ENCODE data around the gene POC5.
"Not testable (repeated sequence)": the region's sequence is repeated elsewhere in the genome, so short reads cannot be mapped to it uniquely, and the experiment has no call there.

The POC5 gene, protein sequence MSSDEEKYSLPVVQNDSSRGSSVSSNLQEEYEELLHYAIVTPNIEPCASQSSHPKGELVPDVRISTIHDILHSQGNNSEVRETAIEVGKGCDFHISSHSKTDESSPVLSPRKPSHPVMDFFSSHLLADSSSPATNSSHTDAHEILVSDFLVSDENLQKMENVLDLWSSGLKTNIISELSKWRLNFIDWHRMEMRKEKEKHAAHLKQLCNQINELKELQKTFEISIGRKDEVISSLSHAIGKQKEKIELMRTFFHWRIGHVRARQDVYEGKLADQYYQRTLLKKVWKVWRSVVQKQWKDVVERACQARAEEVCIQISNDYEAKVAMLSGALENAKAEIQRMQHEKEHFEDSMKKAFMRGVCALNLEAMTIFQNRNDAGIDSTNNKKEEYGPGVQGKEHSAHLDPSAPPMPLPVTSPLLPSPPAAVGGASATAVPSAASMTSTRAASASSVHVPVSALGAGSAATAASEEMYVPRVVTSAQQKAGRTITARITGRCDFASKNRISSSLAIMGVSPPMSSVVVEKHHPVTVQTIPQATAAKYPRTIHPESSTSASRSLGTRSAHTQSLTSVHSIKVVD

DNA sequence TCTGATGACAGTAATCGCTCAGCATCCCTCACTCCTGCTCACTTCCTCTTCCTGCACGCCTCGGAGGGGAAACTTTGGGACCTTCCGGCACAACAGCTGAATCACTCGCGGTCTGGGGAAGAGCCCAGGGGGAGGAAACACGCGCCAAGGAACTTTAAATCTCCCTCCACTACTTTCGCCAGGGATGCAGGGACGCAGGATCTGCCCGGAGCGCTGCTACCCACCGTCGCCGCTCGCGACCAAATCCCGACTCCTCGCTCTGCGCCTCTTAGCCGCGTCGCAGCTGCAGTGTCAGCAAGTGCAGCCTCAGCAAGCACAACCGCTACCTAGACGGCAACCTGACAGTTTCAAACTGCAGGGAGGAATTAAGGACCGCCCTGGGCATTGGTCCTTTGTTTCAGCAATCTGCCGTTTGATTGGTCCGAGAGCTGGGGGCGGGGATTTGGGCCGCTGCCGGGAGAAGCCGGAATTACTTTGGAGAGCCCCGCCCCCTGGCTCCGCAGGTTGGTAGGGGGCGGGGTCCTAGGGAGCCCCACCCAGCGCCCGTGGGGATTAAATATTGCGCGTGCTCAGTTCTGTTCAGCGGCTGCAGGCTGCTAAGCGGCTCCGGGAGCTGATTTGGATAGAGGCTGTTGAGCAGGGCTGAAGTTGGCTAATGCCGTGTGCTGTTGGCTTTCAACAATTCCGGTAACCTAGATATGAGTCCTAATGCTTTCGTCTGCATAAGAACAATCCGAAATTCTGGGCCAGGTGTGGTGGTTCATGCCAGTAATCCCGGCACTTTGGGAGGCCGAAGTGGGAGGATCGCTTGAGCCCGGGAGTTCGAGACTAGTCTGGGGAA lies at the start of gene POC5:
Gene POC5 (minus strand): TSS at position 356 of the 841 bp plus-strand sequence. CDS start 4,500 bp downstream, outside the sequence.
- DNase-seq (ENCODE audit: low spot score): peak; percentile 97

DNA sequence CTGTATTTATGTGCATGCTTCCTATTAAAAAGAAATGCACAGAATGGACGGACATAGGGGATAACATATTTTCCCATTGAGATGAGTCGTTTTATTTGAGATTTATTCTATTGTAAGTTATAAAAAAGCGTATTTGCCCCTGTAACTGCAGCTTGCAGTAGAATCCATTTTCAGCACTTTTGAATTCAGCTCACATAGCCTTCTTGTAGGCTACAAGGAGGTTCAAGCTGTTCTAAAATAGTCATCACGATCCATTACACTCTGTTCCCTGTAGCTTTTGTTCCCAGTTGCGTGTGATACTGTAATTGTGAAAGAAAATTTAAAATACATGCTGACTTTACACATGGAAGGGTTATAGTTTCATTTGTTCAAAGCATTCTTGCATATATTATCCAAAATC lies 40.9 kb upstream of the POC5 start:
- DNase-seq (ENCODE audit: low spot score): no peak

DNA sequence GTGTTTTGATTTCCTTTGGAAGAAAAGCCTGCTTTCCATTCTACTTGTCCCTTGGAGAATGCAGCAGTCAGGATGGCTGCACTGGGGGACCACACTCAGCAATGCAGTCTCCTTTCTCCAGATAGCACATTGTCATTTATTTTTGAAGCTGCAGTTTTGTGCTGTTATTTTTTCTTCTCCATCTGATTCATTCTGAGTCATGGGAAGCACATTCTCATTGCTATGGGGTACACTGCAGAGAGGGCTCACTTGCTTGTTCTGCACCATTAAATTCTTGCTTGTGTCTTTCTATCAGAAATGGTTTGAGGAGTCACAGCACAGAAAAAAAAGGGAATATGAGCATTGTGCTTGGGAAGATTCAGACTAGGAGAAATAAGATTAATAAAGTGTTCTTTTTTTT lies 39.7 kb upstream of the POC5 start:
- peak; percentile 80 for DNase-seq (ENCODE audit: low spot score)

DNA sequence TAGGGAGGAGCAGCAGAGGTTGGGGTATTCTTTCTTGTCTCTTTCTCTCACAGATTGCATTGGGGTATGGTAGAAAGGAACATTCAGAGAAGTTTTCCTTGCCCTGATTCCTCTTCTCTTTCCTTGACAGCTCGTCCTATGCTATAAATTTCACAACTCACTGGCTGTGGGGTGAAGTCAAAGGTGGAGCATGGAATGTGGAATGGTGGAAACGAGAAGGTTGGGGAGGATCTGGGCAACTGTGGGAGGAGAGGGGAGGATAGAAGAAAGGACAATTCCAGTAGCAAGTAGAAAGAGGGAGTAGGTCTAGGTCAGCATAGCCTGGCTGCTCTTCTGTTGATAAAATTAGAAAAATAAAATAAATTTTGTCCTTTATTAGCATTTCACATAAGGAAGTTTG lies 39.0 kb upstream of the POC5 start:
- peak; percentile 20 for DNase-seq (ENCODE audit: low spot score)

DNA sequence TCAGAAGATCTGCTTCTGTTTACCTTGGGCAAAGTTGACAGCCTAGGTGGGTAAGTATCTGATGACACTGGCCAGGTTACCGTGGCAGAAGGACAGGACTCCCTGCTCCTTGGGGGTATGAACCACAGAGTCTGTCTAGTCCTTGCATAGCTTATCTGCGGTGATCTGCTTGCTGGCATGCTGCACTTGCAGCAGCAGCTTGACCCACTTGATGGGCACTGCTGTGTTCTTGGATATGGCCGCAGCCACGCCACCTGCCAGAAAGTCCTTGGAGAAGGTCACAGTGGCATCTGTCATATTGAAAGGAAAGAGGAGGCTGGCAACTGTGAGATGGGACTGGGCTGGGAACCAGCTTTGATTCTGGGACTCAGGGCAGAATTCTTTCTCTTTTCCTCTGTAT lies 35.9 kb upstream of the POC5 start:
- no peak for DNase-seq (ENCODE audit: low spot score)

DNA sequence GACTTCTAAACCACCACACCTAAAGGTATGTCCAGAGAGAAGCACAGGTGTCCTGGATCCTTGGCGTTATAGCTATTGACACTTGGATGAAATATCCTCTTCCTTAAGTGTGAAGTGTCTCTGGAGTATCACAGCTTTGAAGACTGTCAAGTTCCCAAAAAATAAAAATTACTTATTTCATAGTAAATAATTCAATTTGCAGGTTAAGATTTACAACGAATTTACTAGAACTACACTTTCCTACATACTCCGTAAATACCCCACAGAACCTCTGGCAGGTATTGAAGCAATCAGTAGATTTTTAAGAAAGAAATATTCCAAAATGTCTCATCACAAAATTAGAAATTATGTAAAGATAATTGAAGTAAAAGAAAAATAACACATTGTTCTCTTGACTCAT lies 27.1 kb upstream of the POC5 start:
- no peak for DNase-seq (ENCODE audit: low spot score)

DNA sequence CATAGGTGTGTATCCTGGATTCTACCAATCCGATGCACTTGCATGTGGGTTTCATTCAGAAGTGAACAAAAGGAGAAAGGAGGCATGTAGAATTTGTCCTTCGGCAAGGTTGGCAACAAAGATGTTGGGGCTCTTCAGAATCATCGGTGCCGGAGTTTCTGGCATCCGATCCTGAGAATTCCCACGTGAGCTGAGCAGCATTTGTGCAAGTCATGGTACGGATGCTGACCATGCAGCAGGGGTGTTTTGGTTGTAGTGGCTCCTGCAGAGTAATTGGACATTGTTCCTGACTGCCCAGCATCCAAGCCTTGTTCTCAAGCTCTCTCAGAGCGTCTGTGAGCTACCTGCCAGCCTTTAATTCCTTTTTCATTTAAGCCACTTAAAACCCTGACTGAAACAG lies 19.0 kb upstream of the POC5 start:
- DNase-seq (ENCODE audit: low spot score): no peak

DNA sequence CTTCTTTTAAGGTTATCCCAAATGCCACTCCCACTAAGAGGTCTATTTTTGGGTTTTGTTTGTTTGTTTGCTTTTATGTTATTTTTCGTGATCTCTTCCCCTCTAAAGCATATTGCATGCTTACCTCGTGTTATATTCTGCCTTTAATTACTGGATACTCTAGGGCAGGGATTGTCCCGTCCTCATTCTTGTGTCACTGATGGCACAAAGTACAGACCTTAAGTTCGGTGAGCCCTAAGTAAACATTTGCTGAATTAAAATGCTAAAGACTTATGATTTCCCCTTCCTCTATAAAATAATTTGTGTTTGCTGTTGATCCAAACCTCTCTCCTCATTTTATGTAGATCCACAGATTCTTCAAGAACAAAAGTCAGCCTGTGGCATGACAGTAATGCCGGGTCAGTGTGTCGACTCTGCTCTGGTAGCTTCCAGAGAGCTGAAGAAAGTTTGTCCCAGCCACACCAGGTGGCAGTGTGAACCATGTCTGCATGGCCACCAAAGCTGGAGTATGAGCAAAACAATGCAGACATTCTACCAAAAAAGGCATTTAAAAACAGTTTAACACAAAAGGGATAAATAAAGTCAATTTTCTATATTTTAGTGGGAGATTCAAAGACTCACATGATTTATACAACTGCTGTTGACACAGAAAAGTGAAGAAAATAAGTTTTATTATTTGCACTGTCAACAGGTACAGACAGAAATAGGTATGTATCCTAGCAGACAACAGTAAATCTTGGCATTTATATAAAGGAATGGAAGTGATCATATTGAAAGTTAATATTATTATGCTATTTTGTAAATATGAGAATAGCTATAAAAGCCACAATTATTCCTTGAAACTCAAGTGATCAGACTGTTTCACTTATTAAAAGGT lies 17.9 kb upstream of the POC5 start:
- DNase-seq (ENCODE audit: low spot score): peak; percentile 49

DNA sequence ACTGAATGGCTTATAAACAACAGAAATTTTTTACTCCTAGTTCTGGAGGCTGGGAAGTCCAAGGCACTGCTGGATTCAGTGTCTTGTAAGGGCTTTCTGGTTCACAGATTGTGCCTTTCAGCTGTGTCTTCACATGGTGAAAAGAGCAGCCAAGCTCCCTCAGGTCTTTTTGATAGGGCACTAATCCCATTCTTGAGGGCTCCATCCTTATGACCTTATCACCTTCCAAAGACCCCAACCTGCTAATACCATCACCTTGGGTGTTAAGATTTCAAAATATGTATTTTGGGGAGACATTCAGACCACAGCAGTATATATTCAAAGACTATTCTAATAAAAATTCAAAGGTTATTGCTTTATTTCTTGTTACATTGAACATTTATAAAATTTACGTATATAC lies 16.5 kb upstream of the POC5 start:
- DNase-seq (ENCODE audit: low spot score): no peak

DNA sequence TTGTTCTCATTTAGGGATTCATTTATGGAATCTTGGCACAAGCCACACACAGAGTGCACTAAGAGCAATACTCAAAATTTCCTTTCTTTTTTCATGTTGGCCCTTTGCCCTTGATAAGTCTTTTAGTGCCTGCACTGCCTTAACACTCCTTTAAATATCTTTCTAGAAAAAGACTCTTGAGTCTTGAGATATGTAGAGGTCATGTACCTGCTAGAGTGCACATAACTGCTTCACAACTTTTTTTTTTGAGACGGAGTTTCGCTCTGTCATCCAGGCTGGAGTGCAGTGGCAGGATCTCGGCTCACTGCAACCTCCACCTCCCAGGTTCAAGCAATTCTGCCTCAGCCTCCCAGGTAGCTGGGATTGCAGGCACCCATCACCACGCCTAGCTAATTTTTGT lies 14.3 kb upstream of the POC5 start:
- not testable (repeated sequence) for DNase-seq (ENCODE audit: low spot score)

DNA sequence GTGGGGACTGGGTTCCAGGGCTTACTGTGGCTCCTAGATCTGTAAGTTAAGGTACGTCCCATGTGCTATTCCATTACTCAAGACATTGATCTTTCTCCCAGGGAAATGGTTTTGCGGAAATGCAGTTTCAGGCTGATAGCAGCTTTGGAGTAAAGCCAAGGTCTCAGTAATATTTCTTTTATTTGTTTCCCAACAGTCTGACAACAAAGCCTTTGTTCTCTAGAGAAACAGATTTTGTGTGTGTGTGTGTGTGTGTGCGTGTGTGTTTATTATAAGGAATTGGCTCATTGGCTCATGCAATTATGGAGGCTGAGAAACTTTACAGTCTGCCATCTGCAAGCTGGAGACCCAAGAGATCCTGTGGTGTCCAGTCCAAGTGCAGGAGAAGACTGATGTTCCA lies 12.1 kb upstream of the POC5 start:
- DNase-seq (ENCODE audit: low spot score): no peak

DNA sequence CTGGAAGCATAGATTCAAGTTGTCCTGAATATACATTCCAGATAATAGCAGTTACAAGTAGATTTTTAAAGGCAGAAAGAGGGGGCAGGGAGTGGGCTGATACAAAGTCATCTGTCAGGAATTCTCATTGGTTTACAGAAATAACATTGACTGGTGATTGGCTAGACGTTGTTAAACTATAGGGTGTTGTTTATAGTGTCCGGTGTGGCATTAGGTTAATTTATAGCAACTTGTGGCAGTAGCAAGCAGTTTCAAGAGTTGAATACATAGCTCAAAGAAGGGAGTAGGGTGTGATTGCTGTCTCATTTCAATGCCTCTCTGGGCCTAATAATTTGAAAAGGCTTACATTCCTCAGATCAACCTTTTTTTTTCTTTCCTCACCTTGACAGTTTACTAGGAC lies 10.7 kb upstream of the POC5 start:
- DNase-seq (ENCODE audit: low spot score): no peak

DNA sequence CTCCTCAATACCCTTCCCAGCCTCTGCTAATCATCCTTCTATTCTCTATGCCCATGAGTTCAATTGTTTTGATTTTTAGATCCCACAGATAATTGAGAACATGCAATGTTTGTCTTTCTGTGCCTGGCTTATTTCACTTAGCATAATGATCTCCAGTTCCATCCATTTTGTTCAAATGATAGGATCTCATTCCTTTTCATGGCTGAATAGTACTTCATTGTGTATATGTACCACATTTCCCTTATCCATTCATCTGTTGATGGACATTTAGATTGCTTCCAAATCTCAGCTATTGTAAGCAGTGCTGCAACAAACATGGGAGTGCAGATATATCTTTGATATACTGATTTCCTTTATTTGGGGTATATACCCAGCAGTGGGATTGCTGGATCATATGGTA lies 9.0 kb upstream of the POC5 start:
- DNase-seq (ENCODE audit: low spot score): not testable (repeated sequence)

DNA sequence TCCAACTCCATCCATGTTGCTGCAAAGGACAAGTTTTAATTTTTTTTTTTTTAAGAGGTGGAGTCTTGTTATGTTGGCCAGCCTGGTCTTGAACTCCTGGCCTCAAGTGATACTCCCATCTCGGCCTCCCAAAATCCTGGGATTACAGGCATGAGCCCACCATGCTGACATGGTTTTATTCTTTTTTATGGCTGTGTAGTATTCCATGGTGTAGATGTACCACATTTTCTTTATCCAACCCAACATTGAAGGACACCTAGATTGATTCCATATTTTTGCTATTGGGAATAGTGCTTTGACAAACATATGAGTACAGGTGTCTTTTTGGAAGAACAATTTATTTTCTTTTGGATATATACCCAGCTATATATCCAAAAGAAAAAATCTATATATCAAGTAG lies 6.1 kb upstream of the POC5 start:
- no peak for DNase-seq (ENCODE audit: low spot score)

DNA sequence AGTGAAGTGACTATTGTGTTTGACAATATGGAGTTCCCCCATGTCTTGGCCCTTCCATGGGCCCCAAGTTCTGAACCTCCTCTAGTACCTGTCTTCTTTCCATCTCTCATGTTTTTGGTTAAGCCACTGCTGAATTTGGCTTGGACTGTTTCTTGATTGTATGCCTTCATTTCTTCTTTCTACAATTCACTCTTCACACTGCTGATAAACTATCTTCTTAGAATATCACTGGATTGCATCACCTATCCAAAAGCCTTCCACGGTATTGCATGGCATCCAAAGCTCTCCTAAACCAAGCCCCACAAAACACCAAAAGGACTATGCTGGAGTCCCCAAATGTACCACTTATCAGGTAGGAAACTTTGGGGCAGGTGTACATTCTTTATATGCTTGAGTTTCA lies 4.3 kb upstream of the POC5 start:
- no peak for DNase-seq (ENCODE audit: low spot score)

DNA sequence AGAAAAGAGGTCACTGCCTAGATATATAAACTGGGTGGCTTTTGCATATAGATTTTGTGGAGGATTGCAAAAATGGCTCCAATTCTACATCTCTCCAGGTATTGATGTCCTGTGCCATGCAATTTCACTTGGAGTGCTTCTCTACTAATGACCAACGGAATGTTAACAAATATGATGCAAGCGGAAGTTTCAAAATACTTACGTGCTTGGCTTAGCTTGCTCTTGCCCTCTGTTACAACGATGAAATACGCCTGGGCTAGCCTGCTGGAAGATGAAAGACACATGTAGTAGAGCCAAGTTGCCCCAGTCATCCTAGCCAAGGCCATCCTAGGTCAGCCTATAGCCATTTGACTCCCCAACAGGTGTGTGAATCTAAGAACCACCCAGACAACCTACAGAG lies 3.6 kb upstream of the POC5 start:
- DNase-seq (ENCODE audit: low spot score): no peak

DNA sequence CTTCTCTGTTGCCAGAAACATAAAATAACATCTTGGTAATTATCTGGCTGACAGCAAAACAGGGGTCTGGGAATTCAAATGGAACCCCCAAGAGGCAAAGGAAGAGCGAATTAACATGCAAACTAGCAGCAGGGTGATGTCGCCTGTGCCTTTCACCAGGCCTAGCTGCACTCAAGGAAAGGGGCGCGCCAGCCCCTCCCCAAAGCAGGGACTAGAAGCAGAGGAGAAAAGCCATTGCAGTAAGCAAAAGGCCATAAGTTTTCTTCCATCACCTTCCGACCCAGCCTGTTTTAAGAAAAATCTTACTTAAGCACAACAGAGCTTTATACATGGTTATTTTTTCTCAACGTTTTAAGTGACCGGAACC lies 539 bp downstream of the POC5 start:
- DNase-seq (ENCODE audit: low spot score): no peak

DNA sequence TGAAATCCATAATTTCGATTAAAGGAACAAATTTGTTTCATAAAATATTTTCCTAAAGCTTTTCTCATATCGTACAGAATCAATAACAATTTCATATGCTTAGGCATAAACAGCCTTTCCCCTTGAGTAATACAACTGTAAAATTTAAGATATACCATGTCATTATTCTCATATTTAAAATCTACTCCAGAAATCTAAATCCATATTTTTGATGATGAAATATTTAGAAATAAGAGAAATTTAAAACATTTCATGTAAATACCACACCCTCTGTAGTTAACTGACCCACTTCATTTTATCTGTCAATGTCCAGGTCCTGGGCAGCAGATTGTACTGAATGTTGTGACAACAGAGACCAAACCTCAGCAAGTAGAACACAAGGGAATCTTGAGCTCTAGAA lies 5.1 kb downstream of the POC5 start:
- DNase-seq (ENCODE audit: low spot score): no peak

DNA sequence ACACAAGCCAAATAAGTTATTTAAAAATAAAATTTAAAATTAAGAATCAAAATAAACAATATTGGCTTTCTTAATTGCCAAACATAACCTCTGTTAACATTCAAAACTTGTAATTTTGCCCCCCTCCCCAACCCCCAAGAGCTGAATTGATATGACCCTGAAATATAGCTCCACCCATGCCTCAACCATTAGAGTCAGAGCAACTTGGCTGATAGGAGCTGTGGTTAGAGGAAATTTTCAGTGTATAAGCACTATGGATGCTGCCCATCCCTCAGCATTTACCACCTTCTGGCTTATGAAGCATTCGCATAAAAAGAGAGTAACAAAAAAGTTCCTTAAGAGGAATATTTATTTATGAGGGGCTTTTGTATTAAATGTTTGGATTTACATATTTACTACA lies 6.1 kb downstream of the POC5 start:
- no peak for DNase-seq (ENCODE audit: low spot score)

DNA sequence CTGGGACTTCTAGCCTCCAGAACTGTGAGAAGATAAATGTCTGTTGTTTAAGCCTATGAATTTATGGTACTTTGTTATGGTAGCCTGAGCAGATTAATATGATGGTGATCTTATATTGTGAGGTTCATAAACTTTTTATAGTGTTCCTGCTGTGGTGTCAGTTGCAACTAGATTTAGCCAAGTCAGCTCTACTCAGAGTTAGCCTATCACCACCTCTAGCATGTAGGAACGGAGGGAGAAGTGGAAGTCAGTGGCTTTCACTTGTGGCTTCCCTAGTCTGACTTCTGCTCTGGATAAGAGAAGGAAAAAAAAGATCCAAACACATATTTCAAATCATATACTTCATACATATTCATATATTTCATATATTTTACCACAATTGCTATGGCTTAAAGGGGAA lies 6.6 kb downstream of the POC5 start:
- DNase-seq (ENCODE audit: low spot score): no peak

DNA sequence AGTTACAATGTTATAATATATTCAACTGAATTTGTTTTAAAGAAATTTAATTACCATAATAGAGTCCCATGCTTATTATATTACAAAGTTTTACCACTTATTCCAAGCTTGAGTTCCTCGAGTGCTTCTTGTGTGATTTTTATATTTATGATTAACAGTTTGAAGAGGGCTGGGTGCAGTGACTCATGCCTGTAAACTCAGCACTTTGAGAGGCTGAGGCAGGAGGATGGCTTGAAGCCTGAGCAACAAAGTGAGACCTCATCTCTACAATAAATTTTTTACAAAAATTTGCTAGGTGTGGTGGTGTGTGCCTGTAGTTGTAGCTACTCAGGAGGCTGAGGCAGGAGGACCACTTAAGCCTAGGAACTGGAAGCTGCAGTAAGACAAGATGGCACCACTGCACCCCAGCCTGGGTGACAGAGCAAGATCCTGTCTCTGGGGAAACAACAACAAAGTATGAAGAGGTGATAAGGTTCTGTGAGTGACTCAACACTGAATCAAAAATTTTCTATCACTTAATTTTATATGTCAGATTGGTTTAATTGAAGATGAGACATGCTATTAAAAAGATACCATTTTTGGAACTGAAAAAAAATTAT lies 9.2 kb downstream of the POC5 start:
- DNase-seq (ENCODE audit: low spot score): peak; percentile 75

DNA sequence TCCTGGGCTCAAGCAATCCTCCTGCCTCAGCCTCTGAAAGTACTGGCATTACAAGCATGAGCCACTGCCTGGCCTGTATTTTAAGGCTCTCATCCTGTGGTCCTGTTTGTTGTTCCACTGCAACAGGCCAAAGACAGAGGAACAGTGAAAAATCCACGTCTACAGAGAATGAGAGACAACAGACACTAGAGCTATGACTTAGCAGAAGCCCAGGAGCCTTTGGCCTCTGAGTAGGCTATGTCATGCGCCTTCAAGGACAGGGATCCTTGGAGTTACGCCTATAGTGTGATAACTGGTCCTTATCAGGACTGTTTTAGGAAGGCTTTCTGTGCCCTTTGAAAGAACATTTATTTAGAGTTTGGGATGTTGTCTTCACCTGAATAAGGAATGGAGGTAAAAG lies 10.5 kb downstream of the POC5 start:
- DNase-seq (ENCODE audit: low spot score): no peak
